Keratinocyte (primary cell): ENCODE measurements around the gene SEC61A2. TPM values are rescaled to one million over a fixed set of nuclear protein-coding genes. Genes with fewer than 3 reads are reported as not detected.

Source experiments
- DNase-seq: peaks from one replicate; pipeline ENCODE4 v3.0.0-alpha.2; 2011; ENCODE audit warnings: low read depth, missing footprints, low spot score
- FAIRE-seq: peaks from 2 replicates; lab custom pipeline; 2011; peaks lifted over from hg19 to GRCh38; lab: Jason Lieb, UNC
- H2AFZ ChIP-seq: 2 replicates; pipeline ENCODE4 v1.6.0; 2012; ENCODE audit warnings: low read length, control low read depth, inconsistent platforms; ENCODE audit not compliant: control insufficient read depth
- H3K27ac ChIP-seq: 2 replicates; pipeline ENCODE4 v1.5.1; 2011; ENCODE audit warnings: low read length; ENCODE audit not compliant: control insufficient read depth, insufficient read depth
- H3K27me3 ChIP-seq: 3 replicates; pipeline ENCODE4 v1.6.0; 2011; ENCODE audit warnings: low read length; ENCODE audit not compliant: control insufficient read depth, insufficient read depth; ENCODE audit errors: extremely low read depth
- H3K36me3 ChIP-seq, 2 experiments: 2 replicates in 1 of 2; 3 replicates in 1 of 2; pipeline ENCODE4 v1.5.1; 2011; ENCODE audit warnings: low read length in 2 of 2, mild to moderate bottlenecking in 1 of 2; ENCODE audit not compliant: control insufficient read depth in 2 of 2, insufficient read depth in 2 of 2; ENCODE audit errors: extremely low read depth in 1 of 2
- H3K4me1 ChIP-seq: 3 replicates; pipeline ENCODE4 v1.5.1; 2011; ENCODE audit warnings: low read length; ENCODE audit not compliant: control insufficient read depth, insufficient read depth; ENCODE audit errors: extremely low read depth
- H3K4me2 ChIP-seq: 3 replicates; pipeline ENCODE4 v1.6.0; 2011; ENCODE audit warnings: low read depth, low read length; ENCODE audit not compliant: control insufficient read depth, insufficient read depth; ENCODE audit errors: extremely low read depth
- H3K4me3 ChIP-seq, 3 experiments: fragments of 200-600 bp in 1 of 3; sonication (generic) in 1 of 3; 2 replicates in 2 of 3; 3 replicates in 1 of 3; pipeline ENCODE4 v1.5.1; 2011 to 2016; ENCODE audit warnings: low read length in 3 of 3, mild to moderate bottlenecking in 3 of 3, control low read depth in 2 of 3, inconsistent platforms in 1 of 3, low read depth in 1 of 3, mixed read lengths in 1 of 3, mixed run types in 1 of 3, moderate library complexity in 1 of 3; ENCODE audit not compliant: control insufficient read depth in 2 of 3, insufficient read depth in 2 of 3; ENCODE audit errors: extremely low read depth in 1 of 3
- H3K79me2 ChIP-seq: 2 replicates; pipeline ENCODE4 v1.6.0; 2012; ENCODE audit warnings: low read length; ENCODE audit not compliant: control insufficient read depth, insufficient read depth
- H3K9ac ChIP-seq: 3 replicates; pipeline ENCODE4 v1.6.0; 2011; ENCODE audit warnings: low read length; ENCODE audit not compliant: control insufficient read depth, insufficient read depth; ENCODE audit errors: extremely low read depth
- H3K9me1 ChIP-seq: 3 replicates; pipeline ENCODE4 v1.6.0; 2011; ENCODE audit warnings: low read length; ENCODE audit not compliant: control insufficient read depth, insufficient read depth; ENCODE audit errors: extremely low read depth
- H3K9me3 ChIP-seq: 2 replicates; pipeline ENCODE4 v1.5.1; 2012; ENCODE audit warnings: low read depth, low read length; ENCODE audit not compliant: control insufficient read depth
- H4K20me1 ChIP-seq: 3 replicates; pipeline ENCODE4 v1.6.0; 2011; ENCODE audit warnings: low read length; ENCODE audit not compliant: control insufficient read depth, insufficient read depth; ENCODE audit errors: extremely low read depth
- CTCF ChIP-seq, 3 experiments: IDR thresholded peaks in 1 of 3; conservative IDR thresholded peaks in 1 of 3; optimal IDR thresholded peaks in 1 of 3; 2 replicates in 2 of 3; 3 replicates in 1 of 3; pipeline versions ENCODE3 to v1.5.1; 2011; ENCODE audit warnings: low read length in 3 of 3, mild to moderate bottlenecking in 3 of 3, moderate library complexity in 2 of 3, control low read depth in 1 of 3, inconsistent platforms in 1 of 3; ENCODE audit not compliant: insufficient read depth in 2 of 3; ENCODE audit errors: extremely low read depth in 1 of 3
- EZH2 ChIP-seq: IDR thresholded peaks from one replicate; pipeline ENCODE4 v1.6.1; 2012; ENCODE audit warnings: inconsistent platforms, mild to moderate bottlenecking, low read length, moderate library complexity
- dilution Hi-C: fragments of 300-500 bp; cut with MboI; formaldehyde crosslinking; loops from one replicate; pipeline ENCODE4 v1.7.0; 2020; ENCODE audit warnings: low sequenced_read_pairs; ENCODE audit not compliant: extremely low pct_ligation_motif_present
- polyA plus RNA-seq, 5 experiments: library from polyadenylated mRNA; depleted of rRNA in 3 of 5; stranded (reverse) in 3 of 5; stranded (forward) in 1 of 5; unstranded in 1 of 5; fragments of >200 nt; gene quantifications; 1 replicate in 1 of 5; 2 replicates in 3 of 5; 3 replicates in 1 of 5; pipeline versions ENCODE4 v1.2.1 to v1.2.3, GENCODE V29; 2011 to 2012; ENCODE audit warnings: missing spikeins in 2 of 5, low read depth in 1 of 5, low replicate concordance in 1 of 5

SEC61A2 gene
- polyA plus RNA-seq, 1 donor (not counting 4 experiments of a cell fraction or from before 2014, with no cell fraction given), result 13.7 TPM

GRCh38 chr10:12144538-12144937 lies 15.1 kb downstream of the SEC61A2 start:
- dilution Hi-C loops, result no loop called here

GRCh38 chr10:12150163-12150562 lies 20.7 kb downstream of the SEC61A2 start:
- dilution Hi-C loops, result no loop called here
- H3K4me2 ChIP-seq, result no peak overlapping the region
- no peaks in the 10 kb centered on the region for H3K4me1 ChIP-seq
- TF ChIP-seq EZH2 (no peak), CTCF (optimal IDR thresholded peaks at IDR 0.05 in 1 of 3, IDR thresholded peaks at IDR 0.05 in 1 of 3, conservative IDR thresholded peaks at IDR 0.05 in 1 of 3; ENCODE audit: extremely low read depth in 1 of 3, insufficient read depth in 2 of 3, low read length in 3 of 3) (no peak)
- H3K36me3 ChIP-seq, result peaks cover 4 to 12% of the 10 kb centered on the region in 2 experiments
- H3K27me3 ChIP-seq, result no peaks in the 10 kb centered on the region
- H3K79me2 ChIP-seq, result no peaks in the 10 kb centered on the region
- H3K9ac ChIP-seq, result no peak overlapping the region
- no peak overlapping the region for H3K27ac ChIP-seq
- FAIRE-seq (no peak), DNase-seq (no peak)
- H3K9me3 ChIP-seq, result no peaks in the 10 kb centered on the region
- no peaks in the 10 kb centered on the region for H3K9me1 ChIP-seq
- H2AFZ ChIP-seq, result no peak overlapping the region
- H4K20me1 ChIP-seq, result no peaks in the 10 kb centered on the region
- H3K4me3 ChIP-seq, result no peak overlapping the region

More at GRCh38 chr10:12144538-12144937, 15.1 kb downstream of the SEC61A2 start:
- Histone ChIP-seq H3K27ac (no peak overlapping the region), H4K20me1 (no peaks in the 10 kb centered on the region), H3K9ac (no peak overlapping the region), H3K4me3 (no peak overlapping the region), H3K4me1 (no peaks in the 10 kb centered on the region), H3K79me2 (no peaks in the 10 kb centered on the region), H3K9me1 (peaks cover 2% of the 10 kb centered on the region), H3K36me3 (peaks cover 9 to 15% of the 10 kb centered on the region in 2 experiments), H3K4me2 (no peak overlapping the region), H2AFZ (no peak overlapping the region), H3K9me3 (no peaks in the 10 kb centered on the region), H3K27me3 (no peaks in the 10 kb centered on the region)
- FAIRE-seq, result no peak
- DNase-seq, result no peak
- TF ChIP-seq EZH2, result no peak
- TF ChIP-seq CTCF (optimal IDR thresholded peaks at IDR 0.05 in 1 of 3, IDR thresholded peaks at IDR 0.05 in 1 of 3, conservative IDR thresholded peaks at IDR 0.05 in 1 of 3; ENCODE audit: extremely low read depth in 1 of 3, insufficient read depth in 2 of 3, low read length in 3 of 3), result no peak
